Measurements from ENCODE around the gene PHF13. TPM values are rescaled to one million over a fixed set of nuclear protein-coding genes. Genes with fewer than 3 reads are reported as not detected.

The PHF13 gene
- polyA plus RNA-seq, 1 donor (not counting 4 experiments of a cell fraction or from before 2014, with no cell fraction given), result 4.5 TPM

DNA sequence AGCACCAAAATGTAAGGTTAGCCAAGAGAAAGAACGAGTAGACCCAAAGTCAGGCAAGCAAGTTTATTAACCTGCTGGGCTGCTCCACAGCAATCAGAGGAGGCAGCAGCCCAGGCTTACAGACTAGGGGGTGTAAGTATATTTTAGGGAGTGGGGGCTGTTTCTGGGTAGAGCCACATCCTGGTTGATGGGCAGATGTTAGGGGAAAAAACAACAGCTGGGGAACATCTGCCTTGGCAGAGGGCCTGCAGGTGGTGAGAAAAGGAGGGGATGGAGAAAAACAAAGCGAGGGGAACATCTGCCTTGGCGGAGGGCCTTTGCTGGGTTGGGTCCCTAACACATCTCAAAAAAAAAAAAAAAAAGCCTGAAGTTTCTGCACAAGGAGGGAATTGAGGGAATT lies 43.4 kb upstream of the PHF13 start:
- H3K27me3 ChIP-seq (ENCODE audit: control insufficient read depth, extremely low read depth, insufficient read depth, low read length), result peaks cover 11% of the 10 kb centered on the region
- DNase-seq (ENCODE audit: low read depth, low spot score), result no peak
- no peak overlapping the region for H3K27ac ChIP-seq (ENCODE audit: control insufficient read depth, insufficient read depth, low read length)
- FAIRE-seq, result no peak
- no peak overlapping the region for H3K9ac ChIP-seq (ENCODE audit: control insufficient read depth, extremely low read depth, insufficient read depth, low read length)
- no peaks in the 10 kb centered on the region for H3K9me1 ChIP-seq (ENCODE audit: control insufficient read depth, extremely low read depth, insufficient read depth, low read length)
- H3K9me3 ChIP-seq (ENCODE audit: control insufficient read depth, low read depth, low read length), result no peaks in the 10 kb centered on the region
- no peak overlapping the region for H3K4me3 ChIP-seq (ENCODE audit: control insufficient read depth in 2 of 3, extremely low read depth in 1 of 3, insufficient read depth in 2 of 3, low read depth in 1 of 3, low read length in 3 of 3)
- H3K79me2 ChIP-seq (ENCODE audit: control insufficient read depth, insufficient read depth, low read length), result no peaks in the 10 kb centered on the region
- no peaks in the 10 kb centered on the region for H4K20me1 ChIP-seq (ENCODE audit: control insufficient read depth, extremely low read depth, insufficient read depth, low read length)
- H3K4me1 ChIP-seq (ENCODE audit: control insufficient read depth, extremely low read depth, insufficient read depth, low read length), result no peaks in the 10 kb centered on the region
- dilution Hi-C loops (cut with MboI; ENCODE audit: extremely low pct_ligation_motif_present, low sequenced_read_pairs), result no loop called here
- no peaks in the 10 kb centered on the region for H3K36me3 ChIP-seq (ENCODE audit: control insufficient read depth in 2 of 2, extremely low read depth in 1 of 2, insufficient read depth in 2 of 2, low read length in 2 of 2)
- no peak overlapping the region for H3K4me2 ChIP-seq (ENCODE audit: control insufficient read depth, extremely low read depth, insufficient read depth, low read depth, low read length)
- no peak overlapping the region for H2AFZ ChIP-seq (ENCODE audit: control insufficient read depth, low read length)
- TF ChIP-seq, protein P1, sequence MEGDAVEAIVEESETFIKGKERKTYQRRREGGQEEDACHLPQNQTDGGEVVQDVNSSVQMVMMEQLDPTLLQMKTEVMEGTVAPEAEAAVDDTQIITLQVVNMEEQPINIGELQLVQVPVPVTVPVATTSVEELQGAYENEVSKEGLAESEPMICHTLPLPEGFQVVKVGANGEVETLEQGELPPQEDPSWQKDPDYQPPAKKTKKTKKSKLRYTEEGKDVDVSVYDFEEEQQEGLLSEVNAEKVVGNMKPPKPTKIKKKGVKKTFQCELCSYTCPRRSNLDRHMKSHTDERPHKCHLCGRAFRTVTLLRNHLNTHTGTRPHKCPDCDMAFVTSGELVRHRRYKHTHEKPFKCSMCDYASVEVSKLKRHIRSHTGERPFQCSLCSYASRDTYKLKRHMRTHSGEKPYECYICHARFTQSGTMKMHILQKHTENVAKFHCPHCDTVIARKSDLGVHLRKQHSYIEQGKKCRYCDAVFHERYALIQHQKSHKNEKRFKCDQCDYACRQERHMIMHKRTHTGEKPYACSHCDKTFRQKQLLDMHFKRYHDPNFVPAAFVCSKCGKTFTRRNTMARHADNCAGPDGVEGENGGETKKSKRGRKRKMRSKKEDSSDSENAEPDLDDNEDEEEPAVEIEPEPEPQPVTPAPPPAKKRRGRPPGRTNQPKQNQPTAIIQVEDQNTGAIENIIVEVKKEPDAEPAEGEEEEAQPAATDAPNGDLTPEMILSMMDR (optimal IDR thresholded peaks at IDR 0.05 in 1 of 3, IDR thresholded peaks at IDR 0.05 in 1 of 3, conservative IDR thresholded peaks at IDR 0.05 in 1 of 3; ENCODE audit: extremely low read depth in 1 of 3, insufficient read depth in 2 of 3, low read length in 3 of 3), result no peak
- TF ChIP-seq EZH2 (IDR thresholded peaks at IDR 0.05; ENCODE audit: low read length), result no peak

DNA sequence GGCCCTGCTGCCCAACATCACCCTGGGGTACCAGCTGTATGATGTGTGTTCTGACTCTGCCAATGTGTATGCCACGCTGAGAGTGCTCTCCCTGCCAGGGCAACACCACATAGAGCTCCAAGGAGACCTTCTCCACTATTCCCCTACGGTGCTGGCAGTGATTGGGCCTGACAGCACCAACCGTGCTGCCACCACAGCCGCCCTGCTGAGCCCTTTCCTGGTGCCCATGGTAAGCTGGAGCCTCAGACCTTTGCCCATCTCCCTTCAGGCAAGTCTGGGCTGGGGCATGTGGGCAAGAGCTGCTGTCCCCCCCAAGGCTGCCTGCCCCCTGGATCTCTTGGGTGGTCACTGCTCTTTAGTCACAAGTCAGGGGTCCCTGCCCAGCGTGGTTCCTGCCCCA lies 42.5 kb upstream of the PHF13 start:
- TF ChIP-seq, protein P1 (optimal IDR thresholded peaks at IDR 0.05 in 1 of 3, IDR thresholded peaks at IDR 0.05 in 1 of 3, conservative IDR thresholded peaks at IDR 0.05 in 1 of 3; ENCODE audit: extremely low read depth in 1 of 3, insufficient read depth in 2 of 3, low read length in 3 of 3), result no peak
- no peak for TF ChIP-seq EZH2 (IDR thresholded peaks at IDR 0.05; ENCODE audit: low read length)
- Histone ChIP-seq H3K27me3 (ENCODE audit: control insufficient read depth, extremely low read depth, insufficient read depth, low read length) (peaks cover 8% of the 10 kb centered on the region), H3K9me1 (ENCODE audit: control insufficient read depth, extremely low read depth, insufficient read depth, low read length) (no peaks in the 10 kb centered on the region), H4K20me1 (ENCODE audit: control insufficient read depth, extremely low read depth, insufficient read depth, low read length) (no peaks in the 10 kb centered on the region), H3K79me2 (ENCODE audit: control insufficient read depth, insufficient read depth, low read length) (no peaks in the 10 kb centered on the region), H3K9me3 (ENCODE audit: control insufficient read depth, low read depth, low read length) (no peaks in the 10 kb centered on the region), H3K4me1 (ENCODE audit: control insufficient read depth, extremely low read depth, insufficient read depth, low read length) (no peaks in the 10 kb centered on the region), H3K36me3 (ENCODE audit: control insufficient read depth in 2 of 2, extremely low read depth in 1 of 2, insufficient read depth in 2 of 2, low read length in 2 of 2) (no peaks in the 10 kb centered on the region), H2AFZ (ENCODE audit: control insufficient read depth, low read length) (no peak overlapping the region), H3K4me3 (ENCODE audit: control insufficient read depth in 2 of 3, extremely low read depth in 1 of 3, insufficient read depth in 2 of 3, low read depth in 1 of 3, low read length in 3 of 3) (no peak overlapping the region), H3K27ac (ENCODE audit: control insufficient read depth, insufficient read depth, low read length) (no peak overlapping the region), H3K9ac (ENCODE audit: control insufficient read depth, extremely low read depth, insufficient read depth, low read length) (no peak overlapping the region), H3K4me2 (ENCODE audit: control insufficient read depth, extremely low read depth, insufficient read depth, low read depth, low read length) (no peak overlapping the region)
- no peak for DNase-seq (ENCODE audit: low read depth, low spot score)
- dilution Hi-C loops (cut with MboI; ENCODE audit: extremely low pct_ligation_motif_present, low sequenced_read_pairs), result no loop called here
- FAIRE-seq, result no peak
